Spleen (tissue), 7 donors: ENCODE data around the gene NBEA.

Experiments
- CTCF ChIP-seq, 11 experiments: fragments of 200-600 bp in 7 of 11; fragments of 450-650 bp in 4 of 11; sonication (generic) in 4 of 11; IDR thresholded peaks in 8 of 11; conservative IDR thresholded peaks in 3 of 11; 1 replicate in 7 of 11; 2 replicates in 4 of 11; pipeline versions ENCODE4 v1.4.0 to v1.8.0; 2016 to 2021; ENCODE audit warnings: antibody characterized with exemption in 11 of 11, inconsistent platforms in 4 of 11, mild to moderate bottlenecking in 1 of 11
- POLR2A ChIP-seq, 3 donors: fragments of 450-650 bp; IDR thresholded peaks; one replicate each; pipeline ENCODE4 v1.5.1; 2017; ENCODE audit warnings: antibody characterized with exemption in 3 of 3, mild to moderate bottlenecking in 1 of 3
- donor health status: DM: no; HTN: no; CAD: no; lungs with moderate emphysema.
- donor health status: DM: no; HTN: no; CAD: no.
- donor health status: DM: no; HTN: no; CAD: no.

GRCh38 chr13:35055705-35056104 is 113.6 kb downstream of the NBEA start:
- TF ChIP-seq POLR2A (IDR thresholded peaks at IDR 0.05) (no peak), CTCF (IDR thresholded peaks at IDR 0.05 in 8 of 11, conservative IDR thresholded peaks at IDR 0.05 in 3 of 11) (no peak)
